Measurements from ENCODE around the gene YBEY.

- TF ChIP-seq EZH2phosphoT487 (IDR thresholded peaks at IDR 0.05; ENCODE audit: borderline replicate concordance, low read length) (no peak), CTCF (conservative IDR thresholded peaks at IDR 0.05; ENCODE audit: low read depth, low read length) (no peak), EZH2 (IDR thresholded peaks at IDR 0.05; ENCODE audit: low read length, unreplicated experiment) (no peak)
These were observed 29.6 kb upstream of the YBEY start for GRCh38 chr21:46256501-46256994.

Data from PC-3 (cell line).